ENCODE measurements around the gene SLC9A9. TPM values are rescaled to one million over a fixed set of nuclear protein-coding genes. Genes with fewer than 3 reads are reported as not detected.

SLC9A9 gene
- total and polyA plus RNA-seq, 2 experiments from 2014 or later: 2.2 to 6.8 TPM

GRCh38 chr3:143810953-143811265, 37.4 kb downstream of the SLC9A9 start:
- Histone ChIP-seq H4K20me1 (ENCODE audit: insufficient read depth, poor library complexity, severe bottlenecking) (no peaks in the 10 kb centered on the region), H3K27ac (no peak overlapping the region), H3K9me2 (replicated peaks; ENCODE audit: insufficient read depth) (no peaks in the 10 kb centered on the region), H3K79me2 (no peaks in the 10 kb centered on the region), H3K4me3 (no peak overlapping the region), H3K9me3 (ENCODE audit: low read depth) (no peaks in the 10 kb centered on the region), H3K4me2 (no peak overlapping the region), H3K27me3 (no peaks in the 10 kb centered on the region), H3K36me3 (replicated peaks; ENCODE audit: insufficient read depth, low read depth) (no peaks in the 10 kb centered on the region), H2AFZ (no peak overlapping the region), H3K4me1 (ENCODE audit: insufficient read depth) (peaks cover 4% of the 10 kb centered on the region)
- DNase-seq (ENCODE audit: low spot score): no peak
- no peak for TF ChIP-seq EZH2 (IDR thresholded peaks at IDR 0.05; ENCODE audit: borderline replicate concordance)
- TF ChIP-seq EZH2phosphoT487 (IDR thresholded peaks at IDR 0.05; ENCODE audit: low read depth, severe bottlenecking, unreplicated experiment): no peak
- TF ChIP-seq, protein P1, sequence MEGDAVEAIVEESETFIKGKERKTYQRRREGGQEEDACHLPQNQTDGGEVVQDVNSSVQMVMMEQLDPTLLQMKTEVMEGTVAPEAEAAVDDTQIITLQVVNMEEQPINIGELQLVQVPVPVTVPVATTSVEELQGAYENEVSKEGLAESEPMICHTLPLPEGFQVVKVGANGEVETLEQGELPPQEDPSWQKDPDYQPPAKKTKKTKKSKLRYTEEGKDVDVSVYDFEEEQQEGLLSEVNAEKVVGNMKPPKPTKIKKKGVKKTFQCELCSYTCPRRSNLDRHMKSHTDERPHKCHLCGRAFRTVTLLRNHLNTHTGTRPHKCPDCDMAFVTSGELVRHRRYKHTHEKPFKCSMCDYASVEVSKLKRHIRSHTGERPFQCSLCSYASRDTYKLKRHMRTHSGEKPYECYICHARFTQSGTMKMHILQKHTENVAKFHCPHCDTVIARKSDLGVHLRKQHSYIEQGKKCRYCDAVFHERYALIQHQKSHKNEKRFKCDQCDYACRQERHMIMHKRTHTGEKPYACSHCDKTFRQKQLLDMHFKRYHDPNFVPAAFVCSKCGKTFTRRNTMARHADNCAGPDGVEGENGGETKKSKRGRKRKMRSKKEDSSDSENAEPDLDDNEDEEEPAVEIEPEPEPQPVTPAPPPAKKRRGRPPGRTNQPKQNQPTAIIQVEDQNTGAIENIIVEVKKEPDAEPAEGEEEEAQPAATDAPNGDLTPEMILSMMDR (IDR thresholded peaks at IDR 0.05; ENCODE audit: poor library complexity): no peak
- 100% methylated on average over 2 of the region's 2 CpGs for WGBS (ENCODE audit: low lambda C conversion rate, missing lambda C conversion rate)

DNA sequence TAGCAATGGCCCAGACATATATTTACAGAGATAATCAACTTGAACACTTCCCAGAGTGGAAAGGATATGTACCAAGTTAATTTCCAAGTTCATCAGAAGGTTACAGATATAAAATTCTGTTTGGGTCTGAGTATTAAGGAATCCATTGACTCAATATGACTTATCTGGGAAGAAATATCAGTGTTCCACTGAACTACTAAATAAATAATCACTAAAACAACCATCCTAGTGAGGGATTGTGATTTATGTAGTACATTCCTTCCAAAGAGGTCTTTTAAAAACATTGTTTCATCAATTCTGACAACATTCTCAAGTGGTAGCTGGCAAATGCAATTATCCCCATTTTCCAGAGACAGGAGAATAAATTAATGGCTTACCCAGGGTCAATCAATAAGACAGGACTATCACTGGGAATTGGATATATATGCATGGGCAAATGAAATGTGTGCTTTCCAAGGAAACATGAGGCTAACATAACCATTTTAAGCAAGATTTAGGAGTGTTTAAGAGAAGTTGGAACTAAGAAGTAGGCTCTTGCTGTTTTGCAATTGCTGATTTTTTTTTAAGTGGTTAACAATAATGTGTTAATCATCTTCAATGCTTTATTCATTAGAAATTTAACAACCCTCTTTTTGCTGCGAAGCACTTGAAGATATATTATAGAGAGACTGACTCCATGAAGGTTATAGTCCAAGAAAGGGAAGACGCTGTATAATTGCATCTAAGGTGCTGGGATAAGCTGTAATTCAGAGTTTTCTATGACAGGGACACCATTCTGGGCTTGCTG, 37.9 kb downstream of the SLC9A9 start:
- no peaks in the 10 kb centered on the region for H3K9me3 ChIP-seq (ENCODE audit: low read depth)
- H3K4me1 ChIP-seq (ENCODE audit: insufficient read depth): peaks cover 4% of the 10 kb centered on the region
- TF ChIP-seq, protein P1 (IDR thresholded peaks at IDR 0.05; ENCODE audit: poor library complexity): no peak
- TF ChIP-seq EZH2 (IDR thresholded peaks at IDR 0.05; ENCODE audit: borderline replicate concordance): no peak
- TF ChIP-seq EZH2phosphoT487 (IDR thresholded peaks at IDR 0.05; ENCODE audit: low read depth, severe bottlenecking, unreplicated experiment): no peak
- H3K27ac ChIP-seq: no peak overlapping the region
- no peaks in the 10 kb centered on the region for H3K79me2 ChIP-seq
- WGBS (ENCODE audit: low lambda C conversion rate, missing lambda C conversion rate): 88% methylated on average over 2 of the region's 2 CpGs
- no peak overlapping the region for H3K4me2 ChIP-seq
- H4K20me1 ChIP-seq (ENCODE audit: insufficient read depth, poor library complexity, severe bottlenecking): no peaks in the 10 kb centered on the region
- no peaks in the 10 kb centered on the region for H3K36me3 ChIP-seq (replicated peaks; ENCODE audit: insufficient read depth, low read depth)
- no peak overlapping the region for H2AFZ ChIP-seq
- H3K27me3 ChIP-seq: no peaks in the 10 kb centered on the region
- no peak for DNase-seq (ENCODE audit: low spot score)
- no peaks in the 10 kb centered on the region for H3K9me2 ChIP-seq (replicated peaks; ENCODE audit: insufficient read depth)
- no peak overlapping the region for H3K4me3 ChIP-seq

DNA sequence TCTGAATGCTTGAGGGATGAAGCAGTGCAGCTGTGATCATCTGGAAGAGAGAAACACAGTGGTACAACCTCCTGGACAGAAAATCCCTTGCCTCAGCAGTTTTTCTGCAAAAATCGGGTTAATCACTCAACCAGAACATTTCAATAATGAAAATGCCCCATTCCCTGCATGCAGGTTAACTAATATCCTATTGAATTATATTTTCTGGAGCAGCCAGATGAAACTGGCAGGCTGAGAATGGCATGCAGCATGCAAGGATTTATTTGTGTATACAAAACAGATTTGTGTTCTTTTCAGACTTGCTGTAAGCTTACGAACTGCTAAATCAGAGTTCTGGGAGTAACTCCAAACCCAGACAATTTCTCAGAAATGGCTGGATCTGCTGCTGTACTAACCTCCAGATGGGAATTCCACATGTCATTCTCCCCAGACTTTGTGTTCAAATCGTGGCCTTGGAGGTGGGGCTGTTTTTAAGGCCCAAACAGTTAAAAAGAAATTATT, 39.1 kb downstream of the SLC9A9 start:
- Histone ChIP-seq H3K27me3 (no peaks in the 10 kb centered on the region), H3K27ac (peak overlapping the region; percentile 65), H3K9me2 (replicated peaks; ENCODE audit: insufficient read depth) (no peaks in the 10 kb centered on the region), H3K4me1 (ENCODE audit: insufficient read depth) (peaks cover 4% of the 10 kb centered on the region), H4K20me1 (ENCODE audit: insufficient read depth, poor library complexity, severe bottlenecking) (no peaks in the 10 kb centered on the region), H2AFZ (no peak overlapping the region), H3K9me3 (ENCODE audit: low read depth) (no peaks in the 10 kb centered on the region), H3K36me3 (replicated peaks; ENCODE audit: insufficient read depth, low read depth) (no peaks in the 10 kb centered on the region), H3K79me2 (no peaks in the 10 kb centered on the region), H3K4me2 (peak overlapping the region; percentile 55), H3K4me3 (no peak overlapping the region)
- TF ChIP-seq EZH2phosphoT487 (IDR thresholded peaks at IDR 0.05; ENCODE audit: low read depth, severe bottlenecking, unreplicated experiment) (no peak), EZH2 (IDR thresholded peaks at IDR 0.05; ENCODE audit: borderline replicate concordance) (no peak)
- TF ChIP-seq, protein P1 (IDR thresholded peaks at IDR 0.05; ENCODE audit: poor library complexity): no peak
- peak; percentile 10 for DNase-seq (ENCODE audit: low spot score)
- 55% methylated on average over 3 of the region's 3 CpGs for WGBS (ENCODE audit: low lambda C conversion rate, missing lambda C conversion rate)
